GM18868 (cell line): ENCODE results near the gene PFN3.
"Not testable (repeated sequence)": the region's sequence is repeated elsewhere in the genome, so short reads cannot be mapped to it uniquely, and the experiment has no call there.

Experiments
- ATAC-seq: cut with Tn5 transposase; IDR thresholded peaks from one replicate; pipeline ENCODE4 v1.9.1; 2021; ENCODE audit warnings: mild to moderate bottlenecking, moderate library complexity; ENCODE audit not compliant: unreplicated experiment

Gene PFN3

DNA sequence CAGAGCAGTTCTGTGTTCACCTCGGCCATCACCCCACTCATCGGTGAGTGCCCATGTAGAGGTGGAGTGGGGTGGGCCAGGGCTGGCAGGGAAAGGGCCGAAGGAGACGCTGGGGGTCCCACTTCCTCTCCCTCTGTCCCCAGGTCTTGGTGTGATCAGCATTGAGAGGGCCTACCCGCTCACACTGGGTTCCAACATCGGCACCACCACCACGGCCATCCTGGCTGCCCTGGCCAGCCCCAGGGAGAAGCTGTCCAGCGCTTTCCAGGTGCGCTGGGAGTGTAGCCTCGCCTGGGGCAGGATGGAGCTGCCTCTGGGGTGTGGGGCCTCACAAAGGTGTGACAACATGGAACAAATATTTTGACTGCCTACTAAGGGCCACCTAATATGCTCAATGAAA is 3.7 kb downstream of the PFN3 start:
- no peak for ATAC-seq

DNA sequence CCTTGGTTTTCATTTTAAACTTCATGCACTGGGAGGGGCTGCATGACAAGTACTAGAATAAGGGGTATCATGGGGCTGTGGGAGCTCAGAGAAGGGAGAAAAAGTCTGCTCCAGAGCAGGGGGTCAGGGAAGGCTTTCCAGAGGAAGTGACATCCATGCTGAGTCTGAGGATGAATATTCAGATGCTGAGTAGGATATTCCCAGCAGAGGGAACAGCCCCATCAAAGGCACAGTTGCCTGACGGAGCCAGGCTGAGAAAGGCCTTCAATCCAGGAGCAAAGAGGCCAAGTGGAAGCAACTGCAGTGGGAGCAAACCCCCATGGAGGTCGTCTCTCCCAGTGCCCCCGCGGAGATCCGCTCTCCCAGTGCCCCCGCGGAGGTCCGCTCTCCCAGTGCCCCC is 4.4 kb downstream of the PFN3 start:
- no peak for ATAC-seq

DNA sequence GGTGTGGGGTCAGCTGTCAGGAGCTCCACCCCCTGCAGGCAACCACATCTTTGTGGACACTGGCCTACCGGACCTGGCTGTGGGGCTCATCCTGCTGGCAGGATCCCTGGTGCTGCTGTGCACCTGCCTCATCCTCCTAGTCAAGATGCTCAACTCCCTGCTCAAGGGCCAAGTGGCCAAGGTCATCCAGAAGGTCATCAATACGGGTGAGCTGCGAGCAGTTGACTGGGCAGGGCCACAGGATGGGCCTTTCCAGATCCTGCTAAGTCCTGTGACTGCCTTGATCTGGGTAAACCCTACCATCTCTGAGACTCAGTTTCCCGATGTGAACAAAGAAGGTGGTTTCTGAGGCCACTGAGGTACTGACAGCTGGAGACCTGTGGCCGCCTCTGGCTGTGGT is 6.5 kb downstream of the PFN3 start:
- ATAC-seq, result no peak

DNA sequence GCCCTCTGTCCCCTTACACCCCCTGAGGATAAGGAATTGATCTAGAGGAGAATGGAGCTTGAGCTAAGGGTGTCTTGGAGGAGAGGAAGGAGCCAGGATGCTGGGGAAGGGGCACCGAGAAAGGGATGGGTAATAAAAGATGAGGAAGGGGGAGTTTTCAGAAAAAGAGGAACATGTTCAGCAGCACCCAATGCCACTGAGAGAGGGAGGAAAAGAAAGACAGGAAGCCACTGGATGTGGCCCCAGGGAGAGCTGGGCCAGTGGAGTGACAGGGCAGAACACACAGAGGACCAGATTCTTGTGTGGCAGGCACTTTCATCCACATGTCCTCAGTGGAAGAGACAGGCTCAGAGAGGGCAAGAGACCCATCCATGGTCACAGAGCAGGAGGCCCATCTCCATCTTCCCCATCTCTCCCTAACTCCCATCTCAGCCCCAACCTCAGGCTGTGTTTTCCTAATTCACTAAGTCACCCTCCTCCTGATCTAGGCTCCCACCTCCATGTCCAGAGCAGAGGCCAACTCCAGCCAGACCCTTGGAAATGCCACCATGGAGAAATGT is 7.2 kb downstream of the PFN3 start:
- ATAC-seq, result no peak

DNA sequence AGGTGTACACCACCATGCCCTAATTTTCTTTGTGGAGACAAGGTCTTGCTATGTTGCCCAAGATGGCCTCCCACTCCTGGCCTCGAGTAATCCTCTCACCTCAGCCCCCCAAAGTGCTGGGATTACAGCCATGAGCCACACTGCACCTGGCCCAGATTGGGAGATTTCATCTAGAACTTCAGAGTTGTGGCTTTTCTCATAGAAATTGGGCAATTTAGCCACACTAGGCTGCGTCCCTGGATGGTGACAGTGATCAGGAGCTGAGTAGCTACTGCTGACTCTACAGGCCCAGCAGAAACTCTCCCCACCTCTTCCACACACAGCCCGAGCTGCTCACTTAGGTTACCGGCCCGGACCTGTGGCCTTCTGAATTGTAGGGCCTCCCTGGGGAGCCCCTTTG is 7.7 kb downstream of the PFN3 start:
- no peak for ATAC-seq

DNA sequence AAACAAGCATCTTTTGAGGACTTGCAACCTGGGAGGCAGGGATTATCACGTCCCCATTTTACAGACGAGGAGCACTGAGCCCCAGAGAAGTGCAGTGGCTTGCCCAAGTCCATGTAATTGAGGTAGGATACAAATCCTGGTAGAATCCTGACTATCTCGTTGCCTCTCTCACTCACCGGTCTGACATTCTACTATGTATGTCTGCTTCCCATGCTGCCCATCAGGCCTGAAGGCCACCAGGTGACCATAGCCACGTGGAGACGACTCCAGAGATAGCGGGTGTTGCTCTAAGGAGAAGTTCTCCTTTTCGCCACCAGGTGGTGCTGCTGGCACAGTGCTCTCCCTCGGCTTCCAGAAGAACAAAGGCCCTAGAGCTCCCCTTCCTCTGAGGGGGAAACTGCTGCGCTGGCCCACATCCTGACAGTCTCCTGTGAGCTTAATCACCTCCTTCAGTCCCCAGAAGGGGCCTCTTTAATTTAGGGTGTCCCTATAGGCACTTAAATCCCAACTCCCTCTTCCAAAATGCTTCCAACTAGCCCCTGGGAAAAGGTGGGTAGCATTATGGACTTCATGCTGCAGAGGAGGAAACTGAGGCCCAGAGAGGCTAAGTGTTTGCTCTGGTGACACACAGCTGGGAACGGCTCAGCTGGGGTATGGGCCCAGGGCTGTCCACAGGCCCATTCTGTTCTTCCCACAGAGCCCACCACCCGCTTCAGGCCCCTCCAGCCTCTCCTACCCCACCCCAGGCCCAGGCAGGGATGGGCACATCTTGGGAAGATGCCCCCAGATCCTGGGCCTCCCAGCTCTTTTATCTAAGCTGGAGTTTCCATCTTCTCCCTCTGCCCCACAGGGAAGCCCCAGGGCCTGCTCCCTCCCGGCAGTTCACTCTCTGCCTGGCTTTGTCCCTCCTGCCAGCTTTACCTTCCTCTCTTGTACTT is 9.8 kb downstream of the PFN3 start:
- ATAC-seq, result peak; percentile 60

DNA sequence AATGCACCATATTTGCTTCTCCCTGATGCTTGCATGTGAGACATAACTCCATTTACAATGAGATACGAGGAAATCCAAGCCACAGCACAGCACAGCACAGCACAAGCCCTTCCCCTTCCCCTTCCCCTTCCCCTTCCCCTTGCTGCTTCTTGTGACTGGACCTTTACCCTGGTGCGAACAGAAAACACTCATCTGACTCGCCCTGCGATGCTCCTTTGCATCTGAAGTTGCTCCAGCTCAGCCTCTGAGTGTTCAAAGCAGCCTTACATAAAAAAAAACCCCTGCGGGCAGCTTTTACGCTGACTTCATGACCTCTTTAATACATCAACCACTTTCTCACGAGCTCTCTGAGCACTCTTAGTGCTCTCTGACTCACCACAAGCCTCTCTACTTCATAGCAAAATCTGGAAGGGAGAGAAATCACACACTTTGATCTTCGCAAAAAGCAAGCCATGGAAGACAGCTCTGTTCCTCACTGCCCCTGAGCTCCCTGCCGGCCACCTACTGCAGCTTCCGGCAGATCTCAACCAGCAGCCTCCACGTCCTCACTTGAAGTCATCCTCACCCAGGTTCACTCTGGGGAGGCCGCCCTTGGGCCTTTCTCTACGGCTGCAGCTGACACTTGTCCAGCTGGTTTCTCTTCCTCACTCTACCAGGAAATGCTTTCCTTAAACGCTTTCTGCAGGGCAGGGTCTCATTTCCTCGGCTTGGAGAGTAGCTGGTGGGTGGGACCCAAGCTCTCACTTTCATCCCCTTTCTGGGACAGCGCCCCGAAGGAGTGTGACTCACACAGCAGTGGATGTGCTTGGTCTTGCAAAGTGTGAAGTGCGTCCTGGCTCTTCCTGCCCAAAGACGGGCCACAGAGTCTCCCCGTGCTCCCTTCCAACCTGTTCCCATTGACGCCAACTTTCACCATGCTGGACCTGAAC is 11.0 kb downstream of the PFN3 start:
- no peak for ATAC-seq

DNA sequence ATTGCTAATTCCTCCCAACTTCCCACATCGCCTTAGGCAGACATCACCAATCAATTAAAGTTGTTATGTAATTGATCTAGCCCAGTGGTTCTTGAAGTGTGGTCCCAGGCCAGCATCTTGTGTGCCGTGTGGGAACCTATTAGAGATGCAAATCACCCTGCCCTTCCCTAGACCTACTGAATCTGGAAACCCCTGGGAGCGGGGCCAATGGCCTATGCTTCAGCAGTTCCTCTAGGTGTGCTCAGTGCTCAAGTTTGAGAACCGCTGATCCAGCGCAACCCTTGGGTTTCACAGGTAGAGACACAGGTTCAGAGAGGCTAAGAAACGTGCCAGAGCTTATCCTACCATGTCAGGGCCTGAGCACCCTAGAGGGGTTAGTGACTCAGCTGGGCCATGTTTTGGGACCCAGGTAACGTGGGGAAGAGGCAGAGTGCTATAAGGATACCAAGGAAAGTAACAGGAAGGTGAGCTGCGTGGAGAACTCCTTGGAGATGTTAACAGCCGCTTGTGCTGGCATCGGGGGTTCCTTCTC is 11.9 kb downstream of the PFN3 start:
- ATAC-seq, result no peak

DNA sequence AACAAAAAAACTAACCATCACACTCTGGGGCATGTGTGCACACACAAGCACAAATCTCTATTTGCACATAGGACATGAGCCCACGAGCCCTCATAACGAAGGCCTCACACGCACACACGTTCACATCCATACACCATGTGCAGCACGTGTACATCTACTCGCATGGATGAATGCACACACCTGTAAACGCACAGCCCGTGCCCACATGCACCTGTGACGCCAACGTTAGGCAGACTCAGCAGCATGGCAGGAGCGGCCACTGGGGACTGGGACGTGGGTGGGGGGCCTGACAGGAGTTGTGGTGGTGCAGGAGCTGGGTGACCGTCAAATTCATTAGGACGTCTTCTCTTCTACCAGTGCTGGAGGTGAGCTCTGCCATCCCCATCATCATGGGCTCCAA is 13.1 kb downstream of the PFN3 start:
- ATAC-seq, result no peak

DNA sequence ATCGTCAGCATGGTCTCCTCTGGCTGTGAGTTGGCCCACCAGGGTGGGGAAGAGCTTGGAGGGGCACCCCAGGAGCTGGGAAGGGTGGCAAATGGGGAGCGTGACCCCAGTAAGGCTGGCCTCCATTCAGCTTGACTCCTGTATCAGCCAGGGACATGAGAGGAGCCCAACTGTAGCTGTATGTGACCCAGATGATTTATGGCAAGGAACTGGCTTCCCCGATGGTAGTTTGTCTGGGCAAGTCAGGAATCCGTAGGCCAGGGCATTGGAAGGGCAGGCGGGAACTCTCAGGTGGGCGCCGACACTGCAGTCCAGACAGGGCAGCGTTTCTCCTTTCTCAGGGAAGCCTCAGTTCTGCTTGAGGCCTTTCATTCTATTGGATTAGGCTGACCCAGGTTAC is 13.9 kb downstream of the PFN3 start:
- no peak for ATAC-seq

DNA sequence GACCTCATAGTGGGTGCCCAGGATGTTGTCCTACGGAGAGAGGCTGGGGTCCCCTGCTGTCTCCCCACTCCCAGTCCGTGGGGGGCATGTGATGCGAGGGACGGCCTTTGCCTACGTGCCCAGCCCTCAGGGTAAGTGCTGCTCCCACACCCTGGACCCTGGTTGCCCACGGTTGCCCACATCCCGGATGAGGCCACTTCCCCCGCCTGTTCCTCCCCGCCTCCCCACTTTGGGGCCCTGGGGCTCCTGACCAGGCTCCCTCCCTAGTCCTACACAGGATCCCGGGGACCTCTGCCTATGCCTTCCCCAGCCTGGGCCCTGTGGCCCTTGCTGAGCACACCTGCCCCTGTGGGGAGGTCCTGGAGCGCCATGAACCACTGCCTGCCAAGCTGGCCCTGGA is 14.7 kb downstream of the PFN3 start:
- ATAC-seq, result no peak

DNA sequence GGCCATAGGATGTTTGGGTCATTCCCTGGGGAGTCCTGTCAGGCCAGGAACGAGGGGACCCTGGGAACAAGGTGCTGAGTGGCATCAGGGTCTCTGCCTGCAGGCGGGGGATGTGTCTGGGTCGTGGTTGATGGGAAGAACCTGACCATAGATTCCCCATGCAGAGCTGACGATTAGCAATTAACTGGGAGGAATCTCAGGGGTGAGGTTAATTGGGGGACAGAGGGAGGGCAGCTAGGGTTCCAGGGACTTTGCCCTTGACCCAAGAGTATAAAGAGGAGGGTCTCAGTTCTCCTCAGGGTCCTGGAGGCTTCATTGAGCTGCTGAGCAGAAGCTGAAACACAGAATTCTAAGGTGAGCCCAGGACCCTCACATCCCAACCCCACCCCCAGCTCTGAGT is 16.3 kb downstream of the PFN3 start, which contains the start of gene SLC34A1:
Gene SLC34A1, plus strand, starts transcription at position 301 of the 400 bp plus-strand sequence. CDS start 1,308 bp downstream, outside the sequence.
- no peak for ATAC-seq

DNA sequence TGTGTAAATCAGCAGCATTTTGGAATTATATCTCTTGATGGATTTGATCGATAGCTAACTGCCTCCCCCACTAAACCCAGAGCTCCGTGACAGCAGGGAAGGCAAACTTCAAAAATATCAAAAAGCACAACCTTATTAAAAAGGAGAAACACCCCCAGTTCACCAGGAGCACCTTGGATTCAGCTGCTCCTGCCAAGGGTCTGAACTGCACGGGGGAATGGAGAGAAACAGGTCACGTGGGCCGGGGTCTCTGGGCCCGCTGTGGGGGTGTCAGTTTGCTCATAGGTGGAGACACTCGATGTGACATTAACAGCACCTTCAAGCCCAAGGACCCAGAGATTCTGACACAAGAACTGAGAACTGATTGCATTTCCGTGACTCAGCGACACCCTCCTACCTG is 17.3 kb downstream of the PFN3 start:
- no peak for ATAC-seq

DNA sequence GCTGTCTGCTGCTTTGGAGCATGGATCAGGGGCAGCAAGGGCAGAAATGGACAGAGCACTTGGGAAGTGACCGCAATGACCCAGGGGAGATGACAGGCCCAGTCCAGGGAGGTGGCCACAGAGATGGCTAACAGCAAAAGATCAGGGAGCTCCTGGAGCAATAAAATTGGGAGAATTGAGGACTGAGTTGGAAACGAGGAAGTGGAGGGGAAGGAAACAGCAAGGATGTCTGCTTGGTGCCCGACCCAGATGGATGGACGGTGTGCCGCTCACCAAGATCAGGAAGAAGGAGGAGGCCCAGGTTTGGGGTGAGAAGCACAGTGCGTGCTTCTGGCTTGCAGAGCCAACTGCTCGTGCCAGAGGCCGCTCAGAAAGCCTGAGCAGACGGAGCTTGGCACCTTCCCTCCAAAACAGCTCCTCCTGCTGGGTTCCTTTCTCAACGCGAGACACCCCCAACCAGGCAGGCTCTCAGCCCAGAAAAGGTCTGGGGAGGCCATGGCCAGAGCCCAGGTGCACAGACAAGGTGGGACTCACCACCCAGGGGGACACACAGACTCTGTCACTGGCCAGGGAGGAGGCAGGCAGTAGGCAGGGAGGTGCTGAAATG is 17.9 kb downstream of the PFN3 start:
- no peak for ATAC-seq

DNA sequence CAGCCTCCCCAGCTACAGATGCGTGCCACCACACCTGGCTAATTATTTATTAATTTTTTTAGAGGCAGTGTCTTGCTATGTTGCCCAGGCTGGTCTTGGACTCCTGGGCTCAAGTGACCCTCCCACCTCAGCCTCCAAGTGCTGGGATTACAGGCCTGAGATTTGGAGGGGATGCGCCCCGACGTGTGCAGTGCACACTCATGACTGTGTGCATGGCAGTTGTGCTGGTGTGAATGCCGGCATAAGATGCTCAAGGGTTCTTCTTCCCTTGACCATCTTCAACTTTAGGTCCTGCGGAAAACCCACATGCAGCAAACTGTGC is 19.7 kb downstream of the PFN3 start:
- ATAC-seq, result no peak

DNA sequence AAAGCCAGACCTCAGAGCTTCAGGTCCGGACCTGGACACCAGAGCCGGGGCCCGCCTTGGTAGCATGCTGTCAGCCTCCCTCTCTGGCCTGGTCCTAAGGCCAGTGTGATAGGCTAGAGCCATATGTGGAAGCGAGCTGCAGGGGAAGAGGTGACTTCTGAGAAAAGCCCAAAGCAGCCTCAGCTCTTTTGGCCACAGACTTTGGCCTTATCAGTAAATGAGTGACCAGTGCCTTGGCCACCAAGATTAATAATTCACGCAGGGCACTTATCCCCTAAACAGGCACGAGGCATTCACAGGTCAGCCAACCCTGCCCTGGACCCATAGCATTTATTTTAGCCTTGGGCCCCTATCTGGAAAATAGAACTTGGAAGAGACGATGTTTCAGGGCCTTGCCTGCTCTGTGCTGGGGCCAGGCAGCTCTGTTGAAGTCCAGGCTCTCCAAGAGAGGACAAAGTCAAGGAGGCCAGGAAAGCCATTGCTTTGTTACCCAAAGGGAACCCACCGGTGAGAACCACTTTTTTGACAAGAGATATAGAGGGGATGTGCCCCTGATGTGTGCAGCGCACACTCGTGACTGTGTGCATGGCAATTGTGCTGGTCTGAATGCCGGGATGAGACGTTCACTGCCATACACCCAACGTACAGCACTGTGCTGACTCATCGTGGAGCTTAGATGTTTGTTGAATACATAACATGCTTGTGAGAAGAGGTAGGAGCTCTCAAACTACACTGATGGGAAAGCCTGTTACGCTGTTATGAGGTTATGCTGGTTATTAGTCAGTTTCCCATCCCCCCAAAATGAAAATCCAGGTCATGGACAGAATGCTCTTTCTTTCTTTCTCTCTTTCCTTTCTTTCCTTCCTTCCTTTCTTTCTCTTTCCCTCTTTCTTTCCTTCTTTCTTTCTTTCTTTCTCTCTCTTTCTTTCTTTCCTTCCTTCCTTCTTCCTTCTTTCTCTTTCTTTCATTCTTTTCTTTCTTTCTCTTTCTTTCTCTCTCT is 21.3 kb downstream of the PFN3 start:
- peak; percentile 67 for ATAC-seq

DNA sequence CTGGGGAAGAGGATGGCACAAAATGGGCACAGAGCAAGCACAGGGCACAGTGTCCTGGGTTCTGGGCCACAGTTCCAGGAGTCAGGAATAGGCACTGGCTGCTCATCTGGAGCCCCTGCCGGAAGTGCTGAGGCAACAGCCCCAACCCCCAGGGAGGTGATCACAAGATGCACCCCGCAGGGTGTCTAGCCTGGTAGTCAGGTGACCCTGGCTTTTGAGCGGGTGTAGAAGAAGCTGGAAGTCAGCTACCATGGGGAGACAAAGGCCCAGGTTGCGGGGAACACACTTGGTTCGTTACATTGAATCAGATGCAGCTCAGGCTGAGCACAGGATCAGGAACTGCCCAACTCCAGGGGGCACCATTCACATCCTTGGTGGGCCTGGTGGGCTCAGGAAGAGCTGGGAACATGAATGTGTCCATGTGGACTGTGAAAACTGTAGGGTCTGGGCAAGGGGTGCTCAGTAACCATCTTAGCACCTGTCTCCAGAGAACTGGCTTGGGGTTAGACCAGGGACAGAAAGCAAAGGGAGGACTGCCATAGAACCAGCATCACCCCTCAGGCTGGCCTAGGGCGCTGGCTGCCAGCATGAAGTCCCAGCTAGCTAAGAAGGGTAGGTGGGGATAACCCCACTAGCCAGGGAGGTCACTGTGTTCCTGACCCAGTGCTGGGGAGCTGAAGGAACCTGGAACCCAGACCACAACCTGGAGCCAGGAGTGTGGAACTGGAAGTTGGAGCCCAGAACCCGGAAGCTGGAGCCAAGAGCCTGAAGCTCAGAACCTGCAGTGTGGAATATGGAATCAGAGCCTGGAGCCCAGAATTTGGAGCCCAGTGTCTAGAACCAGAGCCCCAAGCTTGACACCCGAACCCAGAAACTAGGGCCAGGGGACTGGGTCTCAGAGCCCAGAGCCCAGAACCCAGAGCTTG is 22.3 kb downstream of the PFN3 start:
- no peak for ATAC-seq

DNA sequence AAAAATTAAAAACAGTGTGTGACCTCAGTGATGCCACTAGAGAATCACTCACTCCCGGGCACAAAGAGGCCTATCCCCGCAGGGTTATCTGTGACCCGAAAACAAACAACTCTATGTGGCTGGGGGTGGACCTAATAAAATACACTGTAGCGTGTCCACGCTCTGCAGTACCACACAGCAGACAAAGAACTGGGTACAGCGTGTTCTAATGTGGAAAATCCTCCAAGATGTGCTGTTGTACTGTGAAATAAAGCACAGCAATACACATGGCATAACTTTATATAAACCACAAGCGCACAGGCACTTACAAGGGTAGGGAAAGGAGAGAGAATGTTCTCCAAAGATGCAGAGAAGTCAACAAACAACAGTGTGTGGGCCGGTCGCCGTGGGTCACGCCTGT is 24.4 kb downstream of the PFN3 start:
- ATAC-seq, result no peak

DNA sequence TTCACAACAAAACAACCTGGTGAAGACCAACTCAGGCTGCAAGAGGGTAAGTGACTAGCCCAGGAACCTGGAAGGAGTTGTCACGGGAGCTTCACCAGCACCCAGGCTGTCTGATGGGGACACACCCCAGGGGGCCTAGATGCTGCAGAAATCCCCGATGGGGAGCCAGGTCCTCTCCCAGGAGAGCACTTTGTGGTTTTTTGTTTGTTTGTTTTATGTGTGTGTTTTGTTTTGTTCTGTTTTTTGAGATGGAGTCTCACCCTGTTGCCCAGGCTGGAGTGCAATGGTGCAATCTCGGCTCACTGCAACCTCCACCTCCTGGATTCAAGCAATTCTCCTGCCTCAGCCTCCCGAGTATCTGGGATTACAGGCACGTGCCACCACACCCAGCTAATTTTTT is 24.9 kb downstream of the PFN3 start:
- not testable (repeated sequence) for ATAC-seq
